Thyroid gland (tissue), 4 donors: ENCODE results near the gene HMCES.

Experiments used
- POLR2A ChIP-seq, 2 donors: fragments of 450-650 bp; IDR thresholded peaks; one replicate each; pipeline ENCODE4 v1.6.1; 2017; ENCODE audit warnings: antibody characterized with exemption in 2 of 2, mild to moderate bottlenecking in 2 of 2, moderate library complexity in 1 of 2
- TF ChIP-seq, protein P1 (sequence below), 6 experiments: fragments of 200-600 bp in 3 of 6; fragments of 450-650 bp in 3 of 6; sonication (generic) in 3 of 6; IDR thresholded peaks; one replicate each; pipeline ENCODE4 v1.5.1; 2016 to 2019; ENCODE audit warnings: antibody characterized with exemption in 6 of 6, mild to moderate bottlenecking in 2 of 6, inconsistent platforms in 1 of 6, moderate library complexity in 1 of 6

DNA sequence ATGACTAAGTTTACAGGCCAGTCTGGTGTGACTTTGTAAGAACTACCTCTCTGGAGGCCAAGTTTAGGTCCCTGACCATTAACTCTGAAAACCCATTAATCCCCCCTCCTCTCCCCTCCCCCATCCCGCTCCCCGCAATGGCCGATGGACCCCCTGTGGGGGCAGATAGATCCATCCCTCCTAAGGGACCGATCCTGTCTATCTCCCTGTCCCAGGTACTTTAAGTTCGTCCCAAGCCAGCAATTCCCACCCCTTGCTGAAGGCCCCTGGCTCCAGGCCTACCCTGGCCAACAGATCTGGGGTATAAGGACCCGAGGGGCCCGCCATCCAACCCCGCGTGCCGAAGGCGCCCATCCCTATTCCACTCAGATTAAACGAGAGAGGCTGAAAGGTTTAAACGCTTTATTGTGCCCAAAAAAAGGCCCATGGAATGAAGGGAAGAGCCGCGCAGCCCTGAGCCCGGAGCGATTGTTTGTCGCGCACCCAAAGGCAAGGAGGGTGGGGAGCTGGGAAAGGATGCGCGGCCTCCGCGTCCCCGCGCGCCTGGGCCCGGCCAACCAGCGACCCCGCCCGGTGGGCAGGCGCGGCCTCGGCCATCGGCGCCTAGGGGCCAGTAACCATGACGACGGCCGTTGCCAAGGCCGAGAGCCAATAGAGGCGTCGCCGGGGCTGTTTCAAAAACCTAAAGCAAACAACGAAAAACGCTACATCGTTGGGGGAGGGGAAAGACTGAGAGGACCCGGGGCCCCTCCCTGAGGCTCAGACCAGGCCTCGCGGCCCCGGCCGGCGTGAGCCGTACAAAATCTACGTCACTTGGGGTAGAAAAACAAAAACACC, 35.9 kb downstream of the HMCES start:
- peak in 1 of 2 donors; percentile 27 for TF ChIP-seq POLR2A (IDR thresholded peaks at IDR 0.05)
- TF ChIP-seq, protein P1, sequence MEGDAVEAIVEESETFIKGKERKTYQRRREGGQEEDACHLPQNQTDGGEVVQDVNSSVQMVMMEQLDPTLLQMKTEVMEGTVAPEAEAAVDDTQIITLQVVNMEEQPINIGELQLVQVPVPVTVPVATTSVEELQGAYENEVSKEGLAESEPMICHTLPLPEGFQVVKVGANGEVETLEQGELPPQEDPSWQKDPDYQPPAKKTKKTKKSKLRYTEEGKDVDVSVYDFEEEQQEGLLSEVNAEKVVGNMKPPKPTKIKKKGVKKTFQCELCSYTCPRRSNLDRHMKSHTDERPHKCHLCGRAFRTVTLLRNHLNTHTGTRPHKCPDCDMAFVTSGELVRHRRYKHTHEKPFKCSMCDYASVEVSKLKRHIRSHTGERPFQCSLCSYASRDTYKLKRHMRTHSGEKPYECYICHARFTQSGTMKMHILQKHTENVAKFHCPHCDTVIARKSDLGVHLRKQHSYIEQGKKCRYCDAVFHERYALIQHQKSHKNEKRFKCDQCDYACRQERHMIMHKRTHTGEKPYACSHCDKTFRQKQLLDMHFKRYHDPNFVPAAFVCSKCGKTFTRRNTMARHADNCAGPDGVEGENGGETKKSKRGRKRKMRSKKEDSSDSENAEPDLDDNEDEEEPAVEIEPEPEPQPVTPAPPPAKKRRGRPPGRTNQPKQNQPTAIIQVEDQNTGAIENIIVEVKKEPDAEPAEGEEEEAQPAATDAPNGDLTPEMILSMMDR (IDR thresholded peaks at IDR 0.05): no peak
